ENCODE data around the gene SMYD4. TPM values are rescaled to one million over a fixed set of nuclear protein-coding genes. Genes with fewer than 3 reads are reported as not detected.

The SMYD4 gene
- total and polyA plus RNA-seq, 9 of the 15 experiments (the other 6 are each of a cell fraction or from before 2014, with no cell fraction given), result 1.3 to 10.2 (median 6.7) TPM

- H3K4me2 ChIP-seq (ENCODE audit: insufficient read depth, low read length), result no peak overlapping the region
- WGBS (ENCODE audit: insufficient coverage, low coverage, missing lambda C conversion rate), result 94% methylated on average over 15 of the region's 16 CpGs
- no peaks in the 10 kb centered on the region for H3K9me1 ChIP-seq (ENCODE audit: control insufficient read depth, insufficient read depth, low read length)
- no TSS peak for BruUV-seq (replicated peaks)
- no peak overlapping the region for H3K27ac ChIP-seq (ENCODE audit: extremely low read depth, low read depth, low read length)
- H3K27me3 ChIP-seq (ENCODE audit: control insufficient read depth in 2 of 2, insufficient read depth in 2 of 2, low read length in 2 of 2), result no peaks in the 10 kb centered on the region
- DNase-seq (ENCODE audit: extremely low read depth in 1 of 4, low spot score in 3 of 4), result no peak
- no peak for ATAC-seq
- peaks cover 20% of the 10 kb centered on the region; the same call in 1 of the 3 replicates for H3K36me3 ChIP-seq (ENCODE audit: control insufficient read depth, insufficient read depth, low read length)
- no peaks in the 10 kb centered on the region for H3K9me3 ChIP-seq (replicated peaks; ENCODE audit: control insufficient read depth, insufficient read depth, low read depth, low read length)
- no peak overlapping the region for H2AFZ ChIP-seq (ENCODE audit: low read depth, low read length)
- ChIA-PET POLR2A (interaction anchor here (0.7 kb wide), 1 partner anchor 145 kb away, joined by 3 read pairs; no protein-coding TSS in a partner anchor), CTCF (ENCODE audit: low intra/inter-chr PET ratio) (no interaction called here)
- in situ Hi-C loops (cut with MboI) (loop anchor here (10.0 kb wide), 1 partner anchor 187 kb away; no protein-coding TSS in a partner anchor), intact Hi-C loops (cut with micrococcal nuclease) (no loop called here)
- H4K20me1 ChIP-seq (replicated peaks; ENCODE audit: control insufficient read depth, insufficient read depth, low read length), result no peaks in the 10 kb centered on the region
- no peaks in the 10 kb centered on the region; a peak in 1 of 5 replicates for H3K4me1 ChIP-seq (replicated peaks in 1 of 2; ENCODE audit: control insufficient read depth in 2 of 2, insufficient read depth in 2 of 2, low read length in 2 of 2)
- H3K9ac ChIP-seq (ENCODE audit: insufficient read depth in 1 of 2, low read depth in 2 of 2, low read length in 2 of 2), result no peak overlapping the region
- no peak for FAIRE-seq
- H3K4me3 ChIP-seq, result no peak overlapping the region
- no peaks in the 10 kb centered on the region for H3K79me2 ChIP-seq (ENCODE audit: control insufficient read depth, insufficient read depth, low read length)
- TF ChIP-seq HNRNPH1 (optimal IDR thresholded peaks at IDR 0.05; ENCODE audit: low read depth, low read length) (no peak), ATF7 (IDR thresholded peaks at IDR 0.05) (no peak), KLF6 (CRISPR knock-in tag; IDR thresholded peaks at IDR 0.05; ENCODE audit: borderline replicate concordance) (no peak), ZC3H4 (CRISPR knock-in tag; IDR thresholded peaks at IDR 0.05; ENCODE audit: borderline replicate concordance) (no peak), HIVEP1 (CRISPR knock-in tag; IDR thresholded peaks at IDR 0.05) (no peak), NR3C1 (CRISPR knock-in tag; IDR thresholded peaks at IDR 0.05) (no peak), BRF1 (IDR thresholded peaks at IDR 0.05; ENCODE audit: borderline replicate concordance, extremely low read depth, insufficient read length) (no peak), CHCHD3 (CRISPR knock-in tag; IDR thresholded peaks at IDR 0.05) (no peak), NFE2L1 (tag; IDR thresholded peaks at IDR 0.05; ENCODE audit: borderline replicate concordance, low read depth) (no peak), ZBTB2 (IDR thresholded peaks at IDR 0.05) (no peak), BRD4 (IDR thresholded peaks at IDR 0.05) (no peak), MAFG (tag; conservative IDR thresholded peaks at IDR 0.05) (no peak)
These were observed 31.8 kb upstream of the SMYD4 start for GRCh38 chr17:1861391-1862010.

Data from K562 (cell line).